GM18909 (cell line): ENCODE data around the gene CPLANE2.
A peak's percentile ranks its signal among the peaks of the same experiment; 100 is the strongest.
"Not testable (repeated sequence)": the region's sequence is repeated elsewhere in the genome, so short reads cannot be mapped to it uniquely, and the experiment has no call there.

ENCODE experiments used
- ATAC-seq: cut with Tn5 transposase; IDR thresholded peaks from one replicate; pipeline ENCODE4 v1.9.1; 2021; ENCODE audit warnings: mild to moderate bottlenecking; ENCODE audit not compliant: unreplicated experiment, poor library complexity

CPLANE2 gene

DNA sequence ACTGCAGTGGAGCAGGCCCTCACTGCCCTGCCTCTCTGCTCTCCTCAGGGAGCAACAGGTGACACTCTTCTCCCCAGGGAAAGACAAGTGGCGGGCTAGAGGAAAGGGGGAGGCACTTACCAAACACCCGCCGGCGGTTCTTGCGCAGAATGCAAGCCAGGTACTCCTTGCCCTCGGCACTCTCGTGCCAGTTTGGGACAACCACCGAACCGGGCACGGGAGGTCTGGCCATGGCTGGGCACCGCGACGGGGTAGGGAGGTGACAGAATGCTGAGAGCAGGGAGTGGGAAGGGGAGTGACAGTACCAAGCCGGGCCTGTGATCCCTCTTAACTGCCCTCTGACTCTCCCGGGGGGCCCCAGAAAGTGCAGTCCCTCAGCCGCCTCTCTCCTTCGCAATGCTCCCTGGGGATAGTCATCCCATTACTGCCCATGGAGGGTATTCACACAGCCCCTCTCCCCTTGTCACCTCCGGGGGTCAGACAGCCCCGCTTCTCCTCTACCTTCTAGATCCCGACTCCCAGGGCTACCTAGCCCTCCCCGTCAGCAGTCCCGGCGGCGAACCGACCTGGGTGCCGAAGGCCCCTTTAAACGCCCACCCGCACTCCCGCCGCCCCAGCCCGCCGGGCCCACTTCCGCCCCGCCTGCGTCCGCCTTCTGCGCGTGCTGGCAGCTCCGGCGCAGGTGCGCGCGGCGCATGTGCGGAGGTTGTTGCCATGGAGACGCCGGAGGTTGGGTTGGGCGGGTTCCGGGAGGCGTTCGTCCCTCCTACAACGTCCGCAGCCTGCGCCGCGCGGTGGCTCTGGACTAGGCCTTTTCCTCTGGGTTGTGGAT is at the start of gene CPLANE2:
Gene CPLANE2, minus strand, starts transcription at position 673 of the 832 bp plus-strand sequence. Its CDS starts 441 bp downstream, at position 232.
- ATAC-seq = peak; percentile 84

DNA sequence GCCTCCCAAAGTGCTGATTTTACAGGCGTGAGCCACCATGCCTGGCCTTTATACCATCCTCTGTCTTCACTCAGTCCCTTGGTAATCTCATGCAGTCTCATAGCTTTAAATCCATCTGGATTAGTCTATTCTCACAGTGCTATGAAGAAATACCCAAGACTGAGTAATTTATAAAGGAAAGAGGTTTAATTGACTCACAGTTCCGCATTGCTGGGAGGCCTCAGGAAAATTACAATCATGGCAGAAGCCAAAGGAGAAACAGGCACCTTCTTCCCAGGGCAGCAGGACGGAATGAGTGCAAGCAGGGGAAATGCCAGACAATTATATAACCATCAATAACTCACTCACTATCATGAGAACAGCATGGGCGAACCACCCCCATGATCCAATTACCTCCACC is 49.1 kb upstream of the CPLANE2 start:
- no peak for ATAC-seq

GRCh38 chr1:16281765-16282164 is 44.8 kb upstream of the CPLANE2 start:
- no peak for ATAC-seq

DNA sequence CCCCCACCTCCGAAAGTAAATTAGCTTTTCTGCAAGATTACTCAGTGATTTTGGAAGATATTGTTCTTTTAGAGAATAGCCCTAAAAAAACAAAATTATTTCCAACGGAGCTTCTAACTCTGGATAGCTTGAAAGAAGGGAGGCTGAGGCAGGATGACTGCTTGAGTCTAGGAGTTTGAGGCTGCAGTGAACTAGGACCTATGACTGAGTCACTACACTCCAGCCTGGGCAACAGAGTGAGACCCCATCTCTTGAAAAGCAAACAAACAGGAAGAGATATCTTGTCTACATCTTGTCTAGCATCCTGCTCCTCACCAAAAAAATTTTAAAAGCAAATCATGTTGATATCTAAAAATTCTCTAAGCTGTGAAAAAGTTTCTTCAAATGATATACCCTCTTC is 42.2 kb upstream of the CPLANE2 start:
- no peak for ATAC-seq

DNA sequence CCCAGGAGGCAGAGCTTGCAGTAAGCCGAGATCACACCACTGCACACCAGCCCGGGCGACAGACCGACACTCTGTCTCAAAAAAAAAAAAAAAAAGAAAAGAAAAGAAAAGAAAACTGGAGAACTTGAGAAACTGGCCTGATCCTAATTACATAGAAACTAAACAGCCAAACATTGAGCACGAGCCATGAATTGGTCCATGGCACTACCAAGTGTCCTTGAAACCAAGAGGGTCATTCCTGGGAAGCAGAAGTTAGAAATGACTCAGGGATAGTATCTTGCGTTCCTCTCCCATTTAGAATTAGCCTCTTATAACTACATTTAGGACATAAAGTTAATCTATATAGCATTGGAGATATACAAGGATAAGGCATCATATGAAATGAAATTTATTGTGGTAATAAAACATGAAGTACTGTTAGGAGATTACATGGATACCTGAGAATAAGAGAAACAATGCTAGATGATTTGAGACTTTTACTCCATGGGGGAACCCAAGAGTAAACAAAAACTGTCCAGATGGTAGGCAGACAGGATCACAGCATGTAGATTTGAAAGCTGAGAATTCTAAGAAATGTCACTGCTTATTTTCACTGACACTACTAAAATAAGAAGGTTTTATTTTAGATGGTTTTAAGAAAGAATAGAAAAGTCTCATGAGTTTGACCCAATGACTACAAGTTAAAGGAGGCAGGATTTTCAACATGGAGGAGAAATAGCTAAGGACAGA is 39.5 kb upstream of the CPLANE2 start:
- ATAC-seq = no peak

GRCh38 chr1:16275591-16275990 is 38.6 kb upstream of the CPLANE2 start:
- ATAC-seq = no peak

- no peak for ATAC-seq
Measured at GRCh38 chr1:16267690-16268180, 30.8 kb upstream of the CPLANE2 start.

DNA sequence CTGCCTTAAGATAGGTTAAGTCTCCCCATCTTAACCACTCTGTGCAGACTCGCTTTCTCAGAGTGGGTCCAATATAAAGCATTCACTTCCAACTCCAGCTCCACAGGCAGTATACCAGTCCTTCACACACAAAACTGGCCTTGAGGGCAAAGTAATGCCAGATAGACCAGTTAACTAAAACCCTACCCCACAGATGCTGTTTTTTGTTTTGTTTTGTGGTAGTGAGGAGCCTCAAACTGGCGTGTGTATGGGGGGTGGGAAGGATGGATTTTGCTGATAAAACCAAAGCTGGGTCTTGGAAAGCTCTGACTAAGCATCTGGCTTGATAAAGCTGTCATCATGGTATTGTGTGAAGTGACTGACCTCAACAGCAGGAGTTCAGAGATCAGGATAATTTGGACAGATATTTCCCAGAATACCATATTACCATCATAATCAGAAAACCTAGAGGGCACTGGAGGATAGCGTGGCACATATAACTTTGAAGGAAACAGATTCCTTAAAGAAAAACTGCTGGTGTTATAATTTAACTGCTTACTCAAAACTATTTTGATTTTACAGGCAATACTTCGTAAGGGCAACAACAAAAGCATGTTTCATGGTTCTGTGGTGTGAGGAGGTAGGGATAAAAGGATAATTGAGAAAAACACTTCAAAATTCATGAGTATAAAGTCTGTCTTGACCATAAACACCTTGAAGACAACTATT is 29.6 kb upstream of the CPLANE2 start:
- no peak for ATAC-seq

DNA sequence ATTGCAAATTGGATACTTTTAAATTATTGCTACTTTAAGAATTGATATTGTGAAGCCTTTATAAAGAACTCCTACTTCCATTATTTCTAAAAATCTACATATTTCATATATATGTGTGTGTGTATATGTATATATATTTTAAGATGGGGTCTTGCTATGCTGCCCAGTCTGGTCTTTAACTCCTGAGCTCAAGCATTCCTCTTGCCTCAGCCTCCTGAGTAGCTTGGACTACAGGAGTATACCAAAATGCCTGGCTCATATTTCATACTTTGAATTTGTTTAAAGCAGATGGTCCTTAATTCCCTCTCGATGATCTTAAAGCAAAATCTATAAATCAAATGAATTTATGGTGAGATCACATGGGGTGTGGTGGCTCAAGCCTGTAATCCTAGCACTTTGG is 25.1 kb upstream of the CPLANE2 start:
- ATAC-seq = no peak

- ATAC-seq = no peak
Measured at GRCh38 chr1:16260814-16261213, 23.8 kb upstream of the CPLANE2 start.

- no peak for ATAC-seq
Measured at GRCh38 chr1:16258591-16259135, 21.7 kb upstream of the CPLANE2 start.

DNA sequence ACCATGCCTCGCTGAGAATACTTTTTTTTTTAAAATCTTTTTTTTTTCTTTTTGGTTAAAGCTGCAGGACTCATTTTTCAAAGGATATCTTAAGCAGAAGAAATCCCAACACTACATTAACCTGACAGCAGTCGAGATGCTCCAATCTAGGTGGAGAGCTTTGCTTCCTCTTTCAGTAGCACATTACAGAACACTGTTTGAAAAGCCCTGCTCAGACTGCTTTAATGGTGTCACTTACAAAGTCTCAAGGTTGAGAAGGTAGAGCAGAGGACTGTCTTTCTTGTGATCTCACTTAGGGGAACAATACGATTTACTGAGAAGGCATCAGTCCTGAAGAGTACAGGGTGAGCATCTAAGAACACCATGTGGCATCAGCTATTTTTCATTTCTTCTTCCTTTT is 21.0 kb upstream of the CPLANE2 start:
- ATAC-seq = no peak

GRCh38 chr1:16257556-16257955 is 20.6 kb upstream of the CPLANE2 start:
- ATAC-seq = not testable (repeated sequence)

DNA sequence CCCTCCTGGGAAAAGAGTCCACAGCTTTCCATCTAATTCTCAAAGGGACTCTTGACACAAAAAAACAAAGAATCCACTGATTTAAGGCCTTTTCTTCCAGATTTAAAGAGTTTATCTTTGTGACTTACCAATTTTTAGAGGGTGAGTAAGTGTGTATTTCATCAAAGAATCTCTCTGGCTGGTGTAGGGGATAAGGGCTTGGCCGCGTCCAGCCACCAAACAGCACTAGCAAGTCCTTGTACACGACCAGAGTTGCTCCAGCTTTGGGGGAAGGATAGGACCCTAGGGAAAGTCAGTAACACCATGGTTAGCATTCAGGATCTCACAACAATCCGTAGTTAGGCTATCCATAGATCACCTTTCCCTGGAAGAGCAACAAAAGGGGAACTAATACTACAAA is 19.5 kb upstream of the CPLANE2 start:
- no peak for ATAC-seq

GRCh38 chr1:16254263-16254928 is 17.4 kb upstream of the CPLANE2 start:
- no peak for ATAC-seq

- no peak for ATAC-seq
Measured at GRCh38 chr1:16253332-16253922, 16.4 kb upstream of the CPLANE2 start.

DNA sequence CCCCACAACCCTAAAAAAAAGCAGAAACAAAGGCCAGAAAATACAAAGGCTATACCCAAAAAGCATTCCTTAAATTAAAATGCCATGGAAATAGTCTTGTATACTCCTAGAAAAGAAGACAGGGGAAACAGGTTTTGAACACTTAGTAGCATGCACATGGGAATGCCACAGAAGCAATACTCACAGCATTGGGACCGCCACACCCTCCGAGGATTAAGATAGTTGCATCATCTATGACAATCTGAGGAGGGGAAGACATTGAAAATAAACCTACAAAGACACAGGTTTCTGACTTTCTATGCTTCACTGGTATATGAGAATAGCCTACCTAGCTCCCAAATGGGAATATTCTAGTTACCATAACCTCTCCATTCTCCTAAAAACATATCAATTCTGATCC is 15.9 kb upstream of the CPLANE2 start:
- ATAC-seq = no peak

- no peak for ATAC-seq
Measured at GRCh38 chr1:16251381-16251780, 14.4 kb upstream of the CPLANE2 start.

GRCh38 chr1:16250524-16251251 is 13.7 kb upstream of the CPLANE2 start:
- ATAC-seq = no peak
